Ramos (cell line): ENCODE results near the gene PTRH2.

ENCODE experiments used
- in situ Hi-C: fragments of 300-500 bp; cut with MboI; formaldehyde crosslinking; loops from one replicate; pipeline ENCODE4 v1.14.3; 2022; ENCODE audit warnings: low sequenced_read_pairs; ENCODE audit not compliant: unreplicated experiment

Gene PTRH2

GRCh38 chr17:59723041-59723440 is 15.8 kb upstream of the PTRH2 start:
- in situ Hi-C loops: no loop called here

- in situ Hi-C loops: no loop called here
Measured at GRCh38 chr17:59722623-59723022, 15.4 kb upstream of the PTRH2 start.

GRCh38 chr17:59719526-59719925 is 12.3 kb upstream of the PTRH2 start:
- in situ Hi-C loops: no loop called here

DNA sequence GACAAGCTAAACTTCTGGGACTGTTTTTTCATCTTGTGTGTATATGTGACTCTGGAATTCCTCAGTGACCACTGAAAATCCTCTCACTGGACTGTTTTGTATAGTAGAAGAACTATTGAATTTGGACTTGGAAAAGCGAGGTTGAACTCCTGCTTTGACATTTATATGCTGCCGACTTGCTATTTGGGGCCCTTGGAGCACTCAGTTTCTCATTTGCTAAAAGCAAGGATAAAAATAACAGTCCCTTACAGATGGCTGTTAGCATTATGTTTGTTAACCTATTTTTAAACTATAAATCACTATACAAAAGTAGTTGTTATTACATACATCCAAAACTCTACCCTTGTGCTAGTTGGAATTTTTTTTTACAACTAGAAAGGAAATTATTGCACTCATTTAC is 9.2 kb upstream of the PTRH2 start:
- in situ Hi-C loops: no loop called here

DNA sequence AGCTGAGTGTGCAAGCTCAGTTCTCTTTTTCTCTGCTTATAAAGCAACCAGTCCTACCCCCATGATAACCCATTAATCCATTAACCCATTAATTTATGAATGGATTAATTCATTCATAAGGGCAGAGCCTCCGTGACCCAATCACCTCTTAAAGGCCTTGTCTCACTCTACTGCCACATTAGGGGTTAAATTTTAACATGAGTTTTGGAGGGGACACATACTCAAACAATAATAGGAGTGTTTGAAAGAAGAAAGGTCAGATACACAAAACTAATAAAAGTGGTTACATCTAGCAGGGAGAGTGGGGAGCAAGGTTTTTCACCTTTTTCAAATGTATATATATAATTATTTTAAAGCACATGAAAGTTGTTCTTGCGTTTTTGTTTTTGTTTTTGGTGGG is 7.0 kb upstream of the PTRH2 start:
- in situ Hi-C loops: no loop called here

DNA sequence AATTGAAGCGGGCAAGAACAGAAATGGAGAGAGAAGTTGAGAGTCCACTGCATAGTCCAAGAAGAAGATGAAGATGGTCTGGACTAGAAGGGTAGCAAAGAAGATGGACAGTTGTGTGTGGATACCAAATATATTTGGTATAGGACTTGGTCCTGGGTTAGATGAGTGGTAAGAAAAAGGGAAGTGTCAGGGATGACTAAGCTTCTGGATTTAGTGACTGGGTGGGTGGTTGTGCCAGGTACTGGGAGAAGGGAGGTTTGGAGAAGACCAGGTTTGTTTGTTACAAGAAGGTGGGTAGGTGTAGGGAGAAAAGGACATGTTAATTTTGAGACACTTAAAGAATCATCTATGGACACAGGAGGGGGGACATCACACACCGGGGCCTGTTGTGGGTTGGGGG is 5.6 kb upstream of the PTRH2 start:
- in situ Hi-C loops: no loop called here

DNA sequence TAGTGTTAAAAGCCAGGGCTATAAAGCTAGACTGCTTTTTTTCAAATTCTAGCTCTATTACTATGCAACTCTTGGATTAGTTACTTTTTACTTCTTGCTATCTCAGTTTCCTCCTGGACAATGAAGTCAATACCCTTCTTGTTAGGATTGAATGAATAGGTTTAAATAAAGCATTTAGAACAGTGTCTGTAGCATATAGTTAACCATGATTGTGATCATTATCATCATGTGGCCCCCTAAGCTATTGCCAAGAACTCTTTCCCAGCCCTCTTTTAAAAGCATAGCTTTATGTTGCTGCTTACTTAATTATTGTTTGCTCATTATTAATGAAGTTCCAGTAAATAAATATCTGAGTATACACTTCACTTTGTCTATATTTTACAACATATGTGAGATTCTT is 4.7 kb upstream of the PTRH2 start:
- in situ Hi-C loops: no loop called here

GRCh38 chr17:59707971-59708430 is 771 bp upstream of the PTRH2 start:
- in situ Hi-C loops: no loop called here

GRCh38 chr17:59702304-59702703 is 4.9 kb downstream of the PTRH2 start:
- in situ Hi-C loops: no loop called here

GRCh38 chr17:59699786-59700185 is 7.4 kb downstream of the PTRH2 start:
- in situ Hi-C loops: no loop called here

DNA sequence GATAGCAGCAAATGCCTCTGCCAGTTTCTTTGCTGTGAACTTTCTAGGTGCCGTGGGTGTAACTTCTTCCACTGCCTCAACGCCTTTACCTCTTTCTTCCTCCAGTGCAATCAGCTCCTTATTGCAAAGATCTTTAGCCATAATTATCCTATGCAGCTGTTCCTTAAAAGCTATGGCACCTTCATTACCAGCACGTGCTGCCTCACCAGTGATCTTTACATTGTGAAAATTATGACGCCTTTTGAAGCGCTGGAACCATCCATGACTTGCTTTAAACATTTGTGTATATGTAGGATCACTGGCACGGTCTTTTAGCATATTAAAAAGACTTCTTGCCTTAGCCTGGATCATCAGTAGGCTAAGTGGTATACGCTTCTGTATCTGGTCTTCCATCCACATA is 8.0 kb downstream of the PTRH2 start:
- in situ Hi-C loops: no loop called here

DNA sequence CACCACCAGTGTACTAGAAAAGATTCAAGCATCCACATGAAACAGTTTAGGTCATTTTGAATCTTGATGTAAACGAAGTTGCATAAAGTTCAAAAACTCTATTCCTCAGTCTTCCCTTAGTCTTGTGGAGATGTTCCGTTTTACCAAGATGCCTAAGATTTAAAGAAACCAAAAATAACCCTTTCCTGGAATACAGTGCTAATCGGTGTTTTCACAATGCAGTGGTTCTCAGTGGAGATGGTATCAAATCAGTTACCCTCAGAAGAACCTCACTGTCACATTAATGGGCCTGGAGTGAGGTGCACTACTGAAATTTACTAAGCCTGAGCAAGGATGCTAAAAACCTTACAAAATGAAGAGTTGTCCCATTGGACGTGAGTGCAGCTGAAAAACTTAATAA is 9.1 kb downstream of the PTRH2 start:
- in situ Hi-C loops: no loop called here

DNA sequence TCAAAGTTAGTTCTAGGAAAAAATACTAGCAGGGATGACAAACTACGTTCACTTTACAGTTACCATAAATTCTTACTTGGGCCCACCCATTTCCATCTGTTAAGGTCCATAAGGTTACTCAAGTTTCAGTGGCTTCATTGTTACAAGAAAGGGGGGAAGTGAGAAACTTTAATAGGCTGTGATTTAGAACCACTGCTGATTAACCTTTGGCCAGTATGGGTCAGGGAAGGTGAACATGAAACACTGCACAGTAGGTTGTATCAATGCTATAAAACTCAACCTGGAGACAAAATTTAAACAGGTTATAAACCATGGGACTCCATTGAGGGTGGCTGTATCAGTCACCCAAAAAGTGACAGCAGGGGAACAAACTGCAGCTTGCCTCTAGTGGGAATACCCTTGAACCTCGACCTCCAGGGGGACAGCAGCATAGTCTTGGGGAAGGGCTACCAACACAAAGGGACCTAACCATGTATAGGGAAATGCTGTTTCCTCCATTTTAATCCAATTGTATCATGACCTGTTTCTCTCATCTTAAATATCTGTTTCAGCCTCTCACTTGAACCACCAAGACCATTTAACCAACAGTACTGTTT is 10.4 kb downstream of the PTRH2 start:
- in situ Hi-C loops: no loop called here

- in situ Hi-C loops: no loop called here
Measured at GRCh38 chr17:59695945-59696681, 11.1 kb downstream of the PTRH2 start.

DNA sequence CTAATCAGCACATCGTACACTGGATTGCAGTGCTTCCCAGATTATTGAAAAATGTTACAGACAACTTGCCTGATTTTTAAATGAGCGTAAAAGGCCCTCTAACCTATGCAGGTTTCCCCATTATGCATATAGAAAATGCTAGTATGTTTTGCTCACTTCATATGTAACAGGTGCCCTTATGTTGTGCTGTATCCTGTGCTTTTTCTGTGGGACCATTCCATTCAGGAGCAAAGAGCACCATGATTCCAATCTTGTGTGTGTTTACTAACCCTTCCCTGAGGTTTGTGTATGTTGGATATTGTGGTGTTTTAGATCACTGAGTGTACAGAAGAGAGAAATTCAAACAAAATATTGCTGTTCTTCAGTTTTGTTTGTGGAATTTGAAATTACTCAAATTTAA is 12.9 kb downstream of the PTRH2 start:
- in situ Hi-C loops: no loop called here

GRCh38 chr17:59693582-59693981 is 13.6 kb downstream of the PTRH2 start:
- in situ Hi-C loops: no loop called here

DNA sequence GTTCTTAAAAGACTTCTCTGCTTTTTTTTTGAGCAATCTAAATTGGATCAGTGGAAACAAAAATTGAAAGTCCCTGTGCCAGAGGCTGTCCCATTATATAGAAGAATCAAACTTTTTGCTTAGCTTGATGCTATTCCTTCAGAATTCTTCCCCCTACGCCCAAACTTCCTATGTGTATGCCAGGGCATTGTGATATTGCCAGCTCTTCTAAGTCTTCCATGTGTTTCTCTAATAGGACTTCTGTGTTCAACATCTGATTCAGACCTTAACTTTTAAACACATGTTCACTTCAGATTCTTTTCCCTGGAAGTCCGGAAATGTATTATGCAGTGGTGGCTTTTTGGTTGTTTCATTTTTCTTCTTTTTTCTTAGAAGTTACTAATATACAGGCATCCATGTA is 18.7 kb downstream of the PTRH2 start:
- in situ Hi-C loops: no loop called here

DNA sequence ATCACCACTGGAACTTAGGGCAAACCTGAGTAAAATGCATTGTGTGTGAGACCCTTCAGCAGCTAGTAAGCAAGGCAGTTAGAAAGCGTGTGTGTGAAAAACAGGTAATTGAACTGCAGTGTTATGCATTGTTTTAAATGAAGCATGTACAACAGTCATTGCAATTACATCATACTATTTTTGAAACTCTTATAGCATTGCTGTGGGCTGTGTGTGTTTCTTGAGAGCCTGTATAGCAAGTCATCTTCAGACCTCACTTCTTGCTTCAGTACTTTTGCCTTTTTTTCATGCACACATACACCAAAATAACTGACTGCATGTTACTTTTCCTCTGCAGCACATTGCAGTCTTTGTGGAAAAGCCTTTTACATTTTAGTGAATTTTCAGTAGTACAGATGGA is 19.2 kb downstream of the PTRH2 start:
- in situ Hi-C loops: no loop called here

- in situ Hi-C loops: no loop called here
Measured at GRCh38 chr17:59684967-59685366, 22.3 kb downstream of the PTRH2 start.

GRCh38 chr17:59683283-59683682 is 23.9 kb downstream of the PTRH2 start:
- in situ Hi-C loops: no loop called here

DNA sequence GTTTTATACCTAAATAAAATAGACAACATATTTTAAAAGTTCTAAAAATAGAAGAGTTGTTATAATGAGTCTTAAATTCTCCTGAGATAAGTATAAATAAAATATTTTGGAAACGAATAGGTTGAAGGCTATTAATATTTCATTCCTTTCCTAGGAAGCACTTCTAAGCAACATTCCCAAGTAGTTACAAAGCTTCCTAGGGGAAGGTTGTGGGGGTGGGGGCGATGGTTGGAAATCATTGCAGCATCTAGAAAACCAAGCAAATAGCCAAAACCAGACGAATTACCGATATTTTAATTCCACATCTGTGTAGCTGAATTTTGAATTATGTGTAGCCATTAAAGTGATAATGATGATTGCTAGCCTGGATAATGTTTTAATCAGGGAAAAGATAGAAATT is 26.9 kb downstream of the PTRH2 start:
- in situ Hi-C loops: no loop called here

DNA sequence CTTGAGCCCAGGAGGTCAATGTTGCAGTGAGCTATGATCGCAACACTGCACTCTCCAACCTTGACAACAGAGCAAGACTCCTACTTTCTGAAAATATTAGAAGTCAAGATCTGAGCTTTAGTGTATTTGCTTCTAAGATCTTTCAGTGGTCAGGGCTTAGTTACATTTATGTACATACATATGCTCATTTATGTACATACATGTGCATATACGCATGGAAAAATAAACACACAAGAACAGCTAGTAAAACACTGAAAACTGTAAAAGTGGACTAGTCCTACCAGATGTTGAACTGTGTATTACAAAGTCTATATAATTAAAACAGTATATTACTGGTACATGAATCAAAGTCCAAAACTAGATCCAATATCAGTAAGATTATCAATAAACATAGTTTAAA is 28.3 kb downstream of the PTRH2 start:
- in situ Hi-C loops: no loop called here
